SJSA1 (cell line): ENCODE results near the gene HADHA. TPM values are rescaled to one million over a fixed set of nuclear protein-coding genes. Genes with fewer than 3 reads are reported as not detected.

Experiments used
- DNase-seq, 2 experiments: peaks; one replicate each; pipeline ENCODE4 v3.0.0-alpha.2; 2015 to 2020; ENCODE audit warnings: low spot score in 2 of 2, low read depth in 1 of 2
- H3K27ac ChIP-seq: fragments of 250-450 bp; sonication (Bioruptor Pico); 2 replicates; pipeline ENCODE4 v1.5.1; 2020; ENCODE audit warnings: mild to moderate bottlenecking, moderate library complexity
- H3K27me3 ChIP-seq: fragments of 250-450 bp; sonication (Bioruptor Pico); replicated peaks from 2 replicates; pipeline ENCODE4 v1.5.1; 2020; ENCODE audit warnings: mild to moderate bottlenecking, moderate library complexity
- H3K36me3 ChIP-seq: fragments of 250-450 bp; sonication (Bioruptor Pico); 2 replicates; pipeline ENCODE4 v1.5.1; 2020; ENCODE audit warnings: mild to moderate bottlenecking
- H3K4me1 ChIP-seq: fragments of 250-450 bp; sonication (Bioruptor Pico); replicated peaks from 2 replicates; pipeline ENCODE4 v1.6.1; 2021; ENCODE audit warnings: mild to moderate bottlenecking
- H3K4me3 ChIP-seq: fragments of 250-450 bp; sonication (Bioruptor Pico); 2 replicates; pipeline ENCODE4 v1.5.1; 2020; ENCODE audit warnings: mild to moderate bottlenecking
- H3K9me3 ChIP-seq: fragments of 250-450 bp; sonication (Bioruptor Pico); replicated peaks from 2 replicates; pipeline ENCODE4 v1.5.1; 2020; ENCODE audit warnings: mild to moderate bottlenecking
- total RNA-seq: library from RNA; depleted of rRNA; stranded (reverse); fragments of >200 nt; shearing (Covaris generic); gene quantifications from 2 replicates; pipeline ENCODE4 v1.2.3, GENCODE V29; 2014; rRNA removed

Gene HADHA
- total RNA-seq, 1 experiment from 2014 or later, result 114 TPM

DNA sequence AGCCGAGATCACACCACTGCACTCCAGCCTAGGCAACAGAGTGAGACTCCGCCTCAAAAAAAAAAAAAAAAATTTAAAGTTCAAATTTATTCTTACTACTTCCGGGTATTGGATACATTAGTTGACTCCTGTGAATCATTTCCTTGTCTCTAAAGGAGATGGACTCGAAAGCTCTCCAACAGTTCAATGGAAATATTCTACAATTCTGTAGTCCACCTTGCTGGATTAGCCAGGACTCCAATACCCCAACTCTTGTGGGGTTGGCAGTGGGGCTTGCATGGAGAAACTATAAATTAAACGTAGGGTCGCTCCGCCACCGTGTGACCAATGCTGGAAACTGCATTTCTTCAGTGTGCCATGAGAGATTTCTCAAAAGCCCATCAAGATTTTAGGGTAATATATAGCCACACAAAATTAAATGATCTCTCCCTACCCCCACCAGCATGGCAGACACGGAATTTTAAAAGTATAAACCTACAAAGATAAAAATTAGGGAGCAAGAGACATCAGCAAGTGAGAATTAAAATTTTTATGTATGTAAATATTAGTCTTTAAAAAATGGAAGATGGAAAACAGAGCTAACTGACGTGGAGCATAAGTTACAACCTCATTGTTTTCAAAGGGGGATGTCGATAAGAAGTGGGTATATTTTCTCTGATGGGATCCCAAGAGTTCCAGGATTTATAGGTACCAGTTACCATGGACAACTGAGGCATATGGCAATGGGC, 99.3 kb downstream of the HADHA start:
- H3K4me3 ChIP-seq, result no peak overlapping the region
- no peaks in the 10 kb centered on the region for H3K4me1 ChIP-seq
- H3K9me3 ChIP-seq, result no peaks in the 10 kb centered on the region
- H3K36me3 ChIP-seq, result no peaks in the 10 kb centered on the region
- H3K27me3 ChIP-seq, result peaks cover 6% of the 10 kb centered on the region; the same call in 1 of the 2 replicates
- peak; percentile 47 to 61 for DNase-seq
- H3K27ac ChIP-seq, result no peak overlapping the region

DNA sequence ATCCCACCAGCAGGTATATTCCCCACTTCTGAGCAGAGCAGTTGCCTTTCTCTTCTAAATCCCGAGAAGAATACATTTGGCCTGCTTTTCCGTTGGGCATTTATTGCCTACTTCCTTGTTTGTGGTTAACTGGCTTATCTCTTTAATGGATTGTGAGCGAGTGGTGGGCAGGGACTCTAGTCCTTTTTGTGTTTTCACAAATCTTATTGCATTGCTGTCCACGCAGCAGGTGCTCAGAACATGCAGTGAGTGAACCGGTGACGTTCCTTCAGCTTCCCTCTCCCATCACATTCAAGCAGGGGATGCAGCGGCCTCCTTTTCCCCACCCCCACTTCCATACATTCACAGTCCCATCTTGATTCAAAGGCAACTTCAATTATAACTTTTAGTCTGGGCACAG, 100.4 kb downstream of the HADHA start:
- Histone ChIP-seq H3K4me3 (no peak overlapping the region), H3K27me3 (peaks cover 6% of the 10 kb centered on the region; the same call in 1 of the 2 replicates), H3K27ac (no peak overlapping the region), H3K9me3 (no peaks in the 10 kb centered on the region), H3K36me3 (no peaks in the 10 kb centered on the region), H3K4me1 (no peaks in the 10 kb centered on the region)
- DNase-seq, result no peak

DNA sequence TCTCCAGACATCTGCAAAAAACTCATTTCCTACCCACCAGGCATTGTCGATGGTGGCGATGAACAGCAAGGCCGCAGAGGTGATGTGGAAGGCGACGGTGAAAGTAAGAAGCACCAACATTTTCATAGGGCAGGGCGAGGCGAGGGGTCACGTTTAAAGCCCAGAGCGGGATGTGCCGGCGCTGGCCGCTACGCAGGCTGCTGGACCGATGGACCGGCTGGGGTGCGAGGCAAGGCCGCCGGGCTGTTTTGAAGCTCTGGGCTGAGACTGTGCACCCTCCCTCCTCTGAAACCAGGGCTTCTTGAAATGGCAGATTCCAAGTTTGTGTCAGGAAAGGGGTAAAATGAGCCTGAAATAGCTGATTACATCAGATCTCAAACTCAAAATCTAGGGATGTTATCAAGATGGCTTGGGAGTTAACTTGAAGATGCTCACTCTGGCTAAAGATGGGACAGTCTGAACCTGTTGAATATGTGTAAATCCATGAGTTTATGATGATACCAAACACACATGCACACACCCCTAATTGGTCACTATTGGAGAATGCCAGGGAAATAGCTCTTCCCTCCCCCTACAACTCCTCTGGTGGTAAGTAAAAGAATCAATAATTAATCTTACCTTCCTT, 103.2 kb downstream of the HADHA start:
- Histone ChIP-seq H3K4me1 (no peaks in the 10 kb centered on the region), H3K9me3 (no peaks in the 10 kb centered on the region), H3K36me3 (peaks cover 9% of the 10 kb centered on the region), H3K27me3 (no peaks in the 10 kb centered on the region), H3K27ac (no peak overlapping the region), H3K4me3 (no peak overlapping the region)
- DNase-seq, result no peak

Other genes with a start within 250 kb of the HADHA start
- 92.7 and 186 TPM in 2 replicates for gene RAB10, start 210.5 kb downstream of the HADHA start, total RNA-seq
- 0.05 TPM in 1 of 2 replicates, not detected in the other for gene GAREM2, start 71.5 kb downstream of the HADHA start, total RNA-seq
- gene HADHB, start 307 bp upstream of the HADHA start, total RNA-seq, result 73.0 and 74.3 TPM in 2 replicates
- gene SELENOI, start 101.5 kb upstream of the HADHA start, total RNA-seq, result 10.1 and 17.6 TPM in 2 replicates
- 0.18 and 1.1 TPM in 2 replicates for gene ADGRF3, start 102.2 kb upstream of the HADHA start, total RNA-seq
- gene DRC1, start 157.3 kb upstream of the HADHA start, total RNA-seq, result not detected in 2 replicates
- gene OTOF, start 233.5 kb upstream of the HADHA start, total RNA-seq, result not detected in 2 replicates